Small intestine (tissue), 7 donors: ENCODE measurements around the gene MMRN2. TPM values are rescaled to one million over a fixed set of nuclear protein-coding genes. Genes with fewer than 3 reads are reported as not detected.
"Not testable (repeated sequence)": the region's sequence is repeated elsewhere in the genome, so short reads cannot be mapped to it uniquely, and the experiment has no call there.

ENCODE experiments used
- DNase-seq, 2 donors: peaks; one replicate each; pipeline versions ENCODE4 v3.0.0 to v3.0.0-alpha.2; 2013
- FAIRE-seq: peaks from 2 replicates; lab custom pipeline; 2012; peaks lifted over from hg19 to GRCh38; lab: Jason Lieb, UNC
- H3K27ac ChIP-seq, 3 donors: one replicate each; pipeline ENCODE4 v1.5.1; 2013; ENCODE audit warnings: low read length in 2 of 3, mild to moderate bottlenecking in 2 of 3, control low read depth in 1 of 3, inconsistent platforms in 1 of 3, low read depth in 1 of 3, moderate library complexity in 1 of 3
- H3K27me3 ChIP-seq, 3 donors: one replicate each; pipeline ENCODE4 v1.6.1; 2013; ENCODE audit warnings: low read length in 3 of 3, inconsistent platforms in 1 of 3; ENCODE audit not compliant: control insufficient read depth in 3 of 3, insufficient read depth in 3 of 3
- H3K36me3 ChIP-seq, 3 donors: one replicate each; pipeline ENCODE4 v1.6.1; 2013; ENCODE audit warnings: low read length in 3 of 3, inconsistent platforms in 1 of 3, low read depth in 1 of 3, mild to moderate bottlenecking in 1 of 3, moderate library complexity in 1 of 3; ENCODE audit not compliant: control insufficient read depth in 3 of 3, insufficient read depth in 2 of 3
- H3K4me1 ChIP-seq, 3 donors: one replicate each; pipeline ENCODE4 v1.6.1; 2013; ENCODE audit warnings: low read length in 2 of 3, inconsistent platforms in 1 of 3, low read depth in 1 of 3, mild to moderate bottlenecking in 1 of 3, moderate library complexity in 1 of 3; ENCODE audit not compliant: control insufficient read depth in 3 of 3, insufficient read depth in 2 of 3
- H3K4me3 ChIP-seq, 3 donors: one replicate each; pipeline ENCODE4 v1.5.1; 2013; ENCODE audit warnings: low read length in 3 of 3, control low read depth in 1 of 3, inconsistent platforms in 1 of 3, low read depth in 1 of 3, mild to moderate bottlenecking in 1 of 3, moderate library complexity in 1 of 3
- H3K9me3 ChIP-seq, 2 donors: one replicate each; pipeline ENCODE4 v1.6.1; 2013; ENCODE audit warnings: low read depth in 1 of 2, low read length in 1 of 2; ENCODE audit not compliant: control insufficient read depth in 2 of 2, insufficient read depth in 1 of 2
- WGBS, 3 donors: extraction: QIAGEN DNeasy Blood & Tissue Kit; methylation state at CpG; one replicate each; pipeline ENCODE4 v1.1.7; 2013; 5-methylcytosine and 5-hydroxymethylcytosine counted together
- polyA plus RNA-seq, 4 donors: library from polyadenylated mRNA; stranded (reverse) in 3 of 4; unstranded in 1 of 4; fragments of 200-250 nt in 3 of 4; fragments of 120-200 nt in 1 of 4; gene quantifications; one replicate each; pipeline versions ENCODE4 v1.2.1 to v1.2.3, GENCODE V29; 2013
- donor health status: healthy with polysubstance abuse.
- donor health status: control.
- donor health status: control.
- donor health status: Bipolar disorder and iron deficiency.
- donor health status: healthy.

Gene MMRN2
- polyA plus RNA-seq, 4 donors: 0.45 to 20.8 (median 3.3) TPM

DNA sequence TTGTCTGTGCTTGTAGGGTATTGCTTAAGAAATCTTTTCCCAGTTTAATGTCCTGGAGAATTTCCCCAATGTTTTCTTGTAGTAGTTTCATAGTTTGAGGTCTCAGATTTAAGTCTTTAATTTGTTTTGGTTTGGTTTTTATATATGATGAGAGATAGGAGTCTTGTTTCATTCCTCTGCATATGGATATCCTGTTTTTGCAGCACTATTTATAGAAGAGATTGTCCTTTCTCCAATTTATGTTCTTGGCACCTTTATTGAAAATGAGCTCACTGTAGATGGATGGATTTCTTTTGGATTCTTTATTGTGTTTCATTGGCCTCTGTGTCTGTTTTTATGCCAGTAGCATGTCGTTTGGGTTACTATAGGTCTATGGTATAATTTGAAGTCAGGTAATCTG, 31.1 kb upstream of the MMRN2 start:
- 50 to 69% (median 69%) methylated on average over 1 of the region's 1 CpG for WGBS, 3 donors
- Histone ChIP-seq H3K4me1 (no peaks in the 10 kb centered on the region), H3K27ac (no peak overlapping the region), H3K27me3 (peaks cover 0 to 3% (median 0%) of the 10 kb centered on the region in 3 donors), H3K36me3 (peaks cover 0 to 3% (median 0%) of the 10 kb centered on the region in 3 donors), H3K9me3 (no peaks in the 10 kb centered on the region), H3K4me3 (no peak overlapping the region)
- DNase-seq (no peak), FAIRE-seq (no peak)

DNA sequence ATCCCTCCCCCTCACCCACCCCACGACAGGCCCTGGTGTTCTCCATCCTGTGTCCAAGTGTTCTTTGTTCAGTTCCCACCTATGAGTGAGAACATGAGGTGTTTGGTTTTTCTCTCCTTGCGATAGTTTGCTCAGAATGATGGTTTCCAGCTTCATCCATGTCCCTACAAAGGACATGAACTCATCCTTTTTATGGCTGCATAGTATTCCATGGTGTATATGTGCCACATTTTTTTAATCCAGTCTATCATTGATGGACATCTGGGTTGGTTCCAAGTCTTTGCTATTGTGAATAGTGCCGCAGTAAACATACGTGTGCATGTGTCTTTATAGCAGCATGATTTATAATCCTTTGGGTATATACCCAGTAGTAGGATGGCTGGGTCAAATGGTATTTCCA, 27.1 kb upstream of the MMRN2 start:
- H3K27ac ChIP-seq: not testable (repeated sequence)
- 88 to 94% (median 92%) methylated on average over 4 of the region's 4 CpGs for WGBS, 3 donors

GRCh38 chr10:86981716-86982115, 24.3 kb upstream of the MMRN2 start:
- Histone ChIP-seq H3K4me3 (no peak overlapping the region), H3K27me3 (no peaks in the 10 kb centered on the region), H3K4me1 (peaks cover 0 to 6% (median 4%) of the 10 kb centered on the region in 3 donors), H3K36me3 (no peaks in the 10 kb centered on the region), H3K9me3 (no peaks in the 10 kb centered on the region), H3K27ac (no peak overlapping the region)
- FAIRE-seq: no peak
- DNase-seq: no peak
- 86 to 94% (median 91%) methylated on average over 5 of the region's 5 CpGs for WGBS, 3 donors

More for the DNA sequence above, 27.1 kb upstream of the MMRN2 start:
- not testable (repeated sequence) for H3K36me3 ChIP-seq, H3K4me1 ChIP-seq, DNase-seq, FAIRE-seq, H3K27me3 ChIP-seq, H3K9me3 ChIP-seq, H3K4me3 ChIP-seq

GRCh38 chr10:86981020-86981419, 23.6 kb upstream of the MMRN2 start:
- WGBS, 3 donors: 54 to 70% (median 66%) methylated on average over 6 of the region's 6 CpGs

DNA sequence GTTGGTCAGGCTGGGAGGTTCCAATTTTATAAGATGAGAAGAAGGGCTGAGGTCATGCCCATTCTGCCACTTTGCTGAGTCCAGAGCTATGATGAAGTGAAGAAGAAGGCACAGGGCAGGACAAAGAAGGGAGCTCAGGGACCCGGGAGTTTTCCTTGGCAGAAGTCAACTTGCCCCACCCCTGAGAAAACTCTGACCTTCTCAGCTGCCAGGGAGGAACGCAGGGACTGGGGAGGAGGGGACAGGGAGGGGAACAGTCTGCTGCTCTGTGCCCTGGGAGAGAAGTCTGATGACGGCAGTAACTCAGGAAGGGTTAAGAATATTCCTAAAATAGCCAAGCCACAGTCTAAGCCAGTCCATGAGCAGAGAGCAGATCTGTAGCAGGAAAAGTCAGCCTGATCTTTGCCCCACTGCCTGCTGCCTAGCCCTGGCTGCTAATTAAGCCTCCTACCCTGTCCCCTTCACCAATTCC, 22.6 kb upstream of the MMRN2 start:
- DNase-seq (peak in 1 of 2 donors; percentile 85), FAIRE-seq (no peak)
- peaks cover 0 to 6% (median 4%) of the 10 kb centered on the region in 3 donors for H3K4me1 ChIP-seq
- no peaks in the 10 kb centered on the region for H3K36me3 ChIP-seq
- 10 to 20% (median 18%) methylated on average over 3 of the region's 3 CpGs for WGBS, 3 donors
- H3K27me3 ChIP-seq: no peaks in the 10 kb centered on the region
- H3K27ac ChIP-seq: peak overlapping the region in 2 of 3 donors; percentile 48 to 73
- H3K4me3 ChIP-seq: no peak overlapping the region
- no peaks in the 10 kb centered on the region for H3K9me3 ChIP-seq

More at GRCh38 chr10:86981020-86981419, 23.6 kb upstream of the MMRN2 start:
- not testable (repeated sequence) for H3K9me3 ChIP-seq, H3K36me3 ChIP-seq, FAIRE-seq, H3K4me1 ChIP-seq, DNase-seq, H3K27ac ChIP-seq, H3K27me3 ChIP-seq, H3K4me3 ChIP-seq

DNA sequence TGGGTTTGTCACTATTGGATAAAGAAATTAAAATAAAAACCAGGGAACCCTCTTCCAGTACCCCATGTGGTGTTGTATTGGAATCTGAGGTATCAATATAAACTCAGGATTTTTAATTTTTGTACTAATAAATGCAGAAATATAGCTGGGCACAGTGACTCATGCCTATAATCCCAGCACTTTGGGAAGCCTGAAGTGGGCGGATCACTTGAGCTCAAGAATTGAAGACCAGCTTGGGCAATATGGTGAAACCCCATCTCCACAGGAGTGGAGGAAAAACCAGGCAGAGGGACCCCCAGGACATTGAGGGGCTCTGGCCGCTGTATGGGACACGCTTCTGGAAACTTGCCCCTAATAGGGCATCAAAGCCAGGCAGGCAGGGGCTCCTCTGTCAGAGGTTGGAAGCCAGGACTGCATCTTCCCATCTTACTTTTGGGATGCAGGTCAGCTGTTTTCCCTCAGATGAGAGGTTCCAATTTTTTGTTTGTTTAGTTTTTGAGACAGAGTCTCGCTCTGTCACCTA, 21.9 kb upstream of the MMRN2 start:
- DNase-seq (no peak), FAIRE-seq (no peak)
- peaks cover 0 to 6% (median 4%) of the 10 kb centered on the region in 3 donors for H3K4me1 ChIP-seq
- no peak overlapping the region for H3K4me3 ChIP-seq
- no peaks in the 10 kb centered on the region for H3K9me3 ChIP-seq
- WGBS, 3 donors: 74 to 83% (median 80%) methylated on average over 4 of the region's 4 CpGs
- no peaks in the 10 kb centered on the region for H3K36me3 ChIP-seq
- peak overlapping the region in 2 of 3 donors; percentile 7 to 14 for H3K27ac ChIP-seq
- no peaks in the 10 kb centered on the region for H3K27me3 ChIP-seq

DNA sequence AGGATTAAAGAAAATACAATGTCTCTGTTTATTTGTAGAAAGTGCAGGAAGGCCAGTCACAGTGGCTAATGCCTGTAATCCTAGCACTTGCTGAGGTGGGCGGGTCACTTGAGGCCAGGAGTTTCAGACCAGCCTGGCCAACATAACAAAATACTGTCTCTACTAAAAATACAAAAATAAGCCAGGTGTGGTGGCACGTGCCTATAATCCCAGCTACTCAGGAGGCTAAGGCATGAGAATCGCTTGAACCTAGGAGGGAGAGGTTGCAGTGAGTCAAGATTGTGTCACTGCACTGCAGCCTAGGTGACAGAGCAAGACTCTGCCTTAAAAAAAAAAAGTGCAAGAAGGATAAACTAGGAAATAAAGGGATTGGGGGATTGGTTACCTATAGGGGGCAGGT, 21.0 kb upstream of the MMRN2 start:
- 65 to 85% (median 77%) methylated on average over 3 of the region's 3 CpGs for WGBS, 3 donors
- not testable (repeated sequence) for H3K27ac ChIP-seq, DNase-seq, H3K4me1 ChIP-seq, H3K9me3 ChIP-seq, H3K27me3 ChIP-seq, H3K4me3 ChIP-seq, H3K36me3 ChIP-seq, FAIRE-seq

DNA sequence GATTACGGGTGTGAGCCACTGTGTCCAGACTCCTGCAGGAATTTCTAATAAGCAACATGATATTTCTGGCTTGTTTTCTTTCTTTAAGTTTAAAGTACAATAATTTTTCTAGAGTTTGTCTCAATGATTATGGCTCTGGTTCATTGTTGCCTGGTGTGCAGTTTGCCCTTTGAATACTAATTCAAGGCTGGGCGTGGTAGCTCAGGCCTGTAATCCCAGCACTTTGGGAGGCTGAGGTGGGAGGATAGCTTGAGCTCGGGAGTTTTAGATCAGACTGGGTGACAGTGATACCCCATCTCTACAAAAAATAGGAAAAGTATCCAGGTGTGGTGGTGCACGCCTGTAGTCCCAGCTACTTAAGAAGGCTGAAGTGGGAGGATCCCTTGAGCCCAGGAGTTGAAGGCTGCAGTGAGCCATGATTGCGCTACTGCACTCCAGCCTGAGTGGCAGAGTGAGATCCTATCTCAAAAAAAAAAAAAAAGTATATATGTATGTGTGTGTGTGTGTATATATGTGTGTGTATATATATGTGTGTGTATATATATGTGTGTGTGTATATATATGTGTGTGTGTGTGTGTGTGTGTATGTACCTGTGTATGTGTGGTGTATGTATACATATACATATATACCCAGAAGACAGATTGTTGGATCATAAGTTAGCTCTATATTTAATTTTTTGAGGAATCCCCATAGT, 19.1 kb upstream of the MMRN2 start:
- no peak for FAIRE-seq
- H3K4me1 ChIP-seq: peaks cover 4 to 13% (median 5%) of the 10 kb centered on the region in 3 donors
- H3K27ac ChIP-seq: no peak overlapping the region

More for the DNA sequence above, 19.1 kb upstream of the MMRN2 start:
- H3K4me3 ChIP-seq: no peak overlapping the region
- H3K27me3 ChIP-seq: peaks cover 0 to 10% (median 0%) of the 10 kb centered on the region in 3 donors
- no peaks in the 10 kb centered on the region for H3K9me3 ChIP-seq
- H3K36me3 ChIP-seq: no peaks in the 10 kb centered on the region
- peak in 1 of 2 donors; percentile 58 for DNase-seq
- WGBS, 3 donors: 77 to 90% (median 84%) methylated on average over 5 of the region's 5 CpGs
